ENCODE measurements around the gene USP17L30.
"Not testable (repeated sequence)": the region's sequence is repeated elsewhere in the genome, so short reads cannot be mapped to it uniquely, and the experiment has no call there.

USP17L30 gene

DNA sequence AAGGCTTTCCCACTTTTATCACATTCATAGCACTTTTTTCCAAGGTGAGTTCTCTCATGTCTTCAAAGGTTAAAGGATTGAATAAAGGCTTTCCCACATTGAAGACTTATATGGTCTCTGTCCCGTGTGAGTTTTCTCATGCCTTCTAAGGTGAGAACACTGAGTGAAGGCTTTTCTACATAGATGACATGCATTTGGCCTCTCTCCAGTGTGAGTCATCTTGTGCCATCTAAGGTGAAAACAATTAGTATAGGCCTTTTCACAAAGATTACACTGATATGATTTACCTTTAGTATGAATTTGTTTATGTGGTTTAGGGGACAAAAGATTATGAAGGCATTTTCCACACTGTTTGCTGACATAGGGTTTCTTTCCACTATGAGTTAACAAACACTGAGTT is 21.2 kb downstream of the USP17L30 start:
- Histone ChIP-seq H3K27me3 (ENCODE audit: insufficient read depth, poor library complexity, severe bottlenecking) (no peaks in the 10 kb centered on the region), H3K27ac (replicated peaks) (no peak overlapping the region), H3K4me3 (replicated peaks; ENCODE audit: insufficient read depth, low read length) (no peak overlapping the region)
- TF ChIP-seq POLR2AphosphoS5 (IDR thresholded peaks at IDR 0.05; ENCODE audit: low read depth): no peak
- TF ChIP-seq, protein P1, sequence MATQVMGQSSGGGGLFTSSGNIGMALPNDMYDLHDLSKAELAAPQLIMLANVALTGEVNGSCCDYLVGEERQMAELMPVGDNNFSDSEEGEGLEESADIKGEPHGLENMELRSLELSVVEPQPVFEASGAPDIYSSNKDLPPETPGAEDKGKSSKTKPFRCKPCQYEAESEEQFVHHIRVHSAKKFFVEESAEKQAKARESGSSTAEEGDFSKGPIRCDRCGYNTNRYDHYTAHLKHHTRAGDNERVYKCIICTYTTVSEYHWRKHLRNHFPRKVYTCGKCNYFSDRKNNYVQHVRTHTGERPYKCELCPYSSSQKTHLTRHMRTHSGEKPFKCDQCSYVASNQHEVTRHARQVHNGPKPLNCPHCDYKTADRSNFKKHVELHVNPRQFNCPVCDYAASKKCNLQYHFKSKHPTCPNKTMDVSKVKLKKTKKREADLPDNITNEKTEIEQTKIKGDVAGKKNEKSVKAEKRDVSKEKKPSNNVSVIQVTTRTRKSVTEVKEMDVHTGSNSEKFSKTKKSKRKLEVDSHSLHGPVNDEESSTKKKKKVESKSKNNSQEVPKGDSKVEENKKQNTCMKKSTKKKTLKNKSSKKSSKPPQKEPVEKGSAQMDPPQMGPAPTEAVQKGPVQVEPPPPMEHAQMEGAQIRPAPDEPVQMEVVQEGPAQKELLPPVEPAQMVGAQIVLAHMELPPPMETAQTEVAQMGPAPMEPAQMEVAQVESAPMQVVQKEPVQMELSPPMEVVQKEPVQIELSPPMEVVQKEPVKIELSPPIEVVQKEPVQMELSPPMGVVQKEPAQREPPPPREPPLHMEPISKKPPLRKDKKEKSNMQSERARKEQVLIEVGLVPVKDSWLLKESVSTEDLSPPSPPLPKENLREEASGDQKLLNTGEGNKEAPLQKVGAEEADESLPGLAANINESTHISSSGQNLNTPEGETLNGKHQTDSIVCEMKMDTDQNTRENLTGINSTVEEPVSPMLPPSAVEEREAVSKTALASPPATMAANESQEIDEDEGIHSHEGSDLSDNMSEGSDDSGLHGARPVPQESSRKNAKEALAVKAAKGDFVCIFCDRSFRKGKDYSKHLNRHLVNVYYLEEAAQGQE (IDR thresholded peaks at IDR 0.05; ENCODE audit: insufficient replicate concordance, low read depth): no peak
- no peak for TF ChIP-seq GABPA (IDR thresholded peaks at IDR 0.05; ENCODE audit: low read depth)
- TF ChIP-seq, protein P2, sequence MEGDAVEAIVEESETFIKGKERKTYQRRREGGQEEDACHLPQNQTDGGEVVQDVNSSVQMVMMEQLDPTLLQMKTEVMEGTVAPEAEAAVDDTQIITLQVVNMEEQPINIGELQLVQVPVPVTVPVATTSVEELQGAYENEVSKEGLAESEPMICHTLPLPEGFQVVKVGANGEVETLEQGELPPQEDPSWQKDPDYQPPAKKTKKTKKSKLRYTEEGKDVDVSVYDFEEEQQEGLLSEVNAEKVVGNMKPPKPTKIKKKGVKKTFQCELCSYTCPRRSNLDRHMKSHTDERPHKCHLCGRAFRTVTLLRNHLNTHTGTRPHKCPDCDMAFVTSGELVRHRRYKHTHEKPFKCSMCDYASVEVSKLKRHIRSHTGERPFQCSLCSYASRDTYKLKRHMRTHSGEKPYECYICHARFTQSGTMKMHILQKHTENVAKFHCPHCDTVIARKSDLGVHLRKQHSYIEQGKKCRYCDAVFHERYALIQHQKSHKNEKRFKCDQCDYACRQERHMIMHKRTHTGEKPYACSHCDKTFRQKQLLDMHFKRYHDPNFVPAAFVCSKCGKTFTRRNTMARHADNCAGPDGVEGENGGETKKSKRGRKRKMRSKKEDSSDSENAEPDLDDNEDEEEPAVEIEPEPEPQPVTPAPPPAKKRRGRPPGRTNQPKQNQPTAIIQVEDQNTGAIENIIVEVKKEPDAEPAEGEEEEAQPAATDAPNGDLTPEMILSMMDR (IDR thresholded peaks at IDR 0.05; ENCODE audit: insufficient read depth, low read length): no peak
- no peak for TF ChIP-seq SPI1 (IDR thresholded peaks at IDR 0.05; ENCODE audit: borderline replicate concordance, low read depth)
- no peak for DNase-seq (ENCODE audit: low read depth in 1 of 2, low spot score in 1 of 2)

DNA sequence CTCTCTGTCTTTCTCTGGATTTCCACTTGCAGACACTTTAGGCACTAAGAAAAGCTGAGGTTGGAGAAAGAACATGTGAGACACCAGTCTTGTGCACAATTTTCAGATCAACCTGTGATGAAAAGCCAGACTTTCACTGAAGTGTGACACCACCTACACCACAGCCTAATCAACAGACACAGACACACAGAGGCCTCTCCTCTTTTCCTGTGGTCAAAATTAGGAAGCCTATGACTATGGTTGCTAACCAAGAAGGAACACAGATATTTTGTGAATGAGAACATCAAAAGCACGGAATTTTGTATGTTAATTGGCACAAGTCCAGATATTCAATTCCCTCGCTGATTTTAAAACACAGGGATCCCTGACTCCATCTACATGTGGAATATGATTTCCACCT is 26.1 kb downstream of the USP17L30 start:
- not testable (repeated sequence) for H3K27ac ChIP-seq (replicated peaks); H3K4me3 ChIP-seq (replicated peaks; ENCODE audit: insufficient read depth, low read length); H3K27me3 ChIP-seq (ENCODE audit: insufficient read depth, poor library complexity, severe bottlenecking); DNase-seq (ENCODE audit: low read depth in 1 of 2, low spot score in 1 of 2)

DNA sequence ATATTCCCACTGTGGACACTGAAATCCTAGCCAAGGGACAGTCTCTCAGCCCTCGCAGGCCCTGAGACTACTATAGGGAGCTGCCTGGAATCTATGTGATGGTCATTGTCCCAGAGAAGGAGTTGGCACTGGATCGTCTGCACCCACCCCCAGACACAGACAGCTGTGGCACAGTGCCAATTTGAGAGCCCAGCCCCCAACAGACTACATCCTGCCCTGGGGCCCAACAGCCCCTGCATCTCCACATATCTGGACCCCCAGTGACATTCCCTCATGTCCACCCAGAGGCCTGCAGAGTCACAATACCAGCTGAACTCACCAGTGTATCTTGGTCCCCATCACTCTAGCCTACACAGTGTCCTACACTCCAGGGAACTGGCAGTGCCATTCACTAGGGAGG is 42.8 kb downstream of the USP17L30 start:
- H3K4me3 ChIP-seq (replicated peaks; ENCODE audit: insufficient read depth, low read length); H3K27me3 ChIP-seq (ENCODE audit: insufficient read depth, poor library complexity, severe bottlenecking); DNase-seq (ENCODE audit: low read depth in 1 of 2, low spot score in 1 of 2); H3K27ac ChIP-seq (replicated peaks): not testable (repeated sequence)

DNA sequence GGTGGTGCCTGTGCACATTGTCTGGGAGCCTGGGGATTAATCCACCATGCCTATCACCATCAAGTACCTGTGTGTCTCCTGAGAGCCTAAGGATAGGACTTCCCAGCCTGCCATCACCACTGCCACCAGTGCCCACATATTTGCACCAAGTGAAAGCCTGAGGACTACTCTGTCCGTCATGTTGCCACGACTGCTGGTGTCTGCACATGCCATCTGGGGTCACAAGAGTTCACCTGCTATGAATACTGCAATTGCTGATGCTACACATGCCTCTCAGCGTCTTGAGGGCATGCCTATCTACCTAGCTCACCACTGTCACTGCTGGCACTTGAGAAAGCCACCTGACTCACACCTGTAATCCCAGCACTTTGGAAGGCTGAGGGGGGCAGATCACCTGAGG is 43.6 kb downstream of the USP17L30 start:
- H3K27ac ChIP-seq (replicated peaks); DNase-seq (ENCODE audit: low read depth in 1 of 2, low spot score in 1 of 2); H3K4me3 ChIP-seq (replicated peaks; ENCODE audit: insufficient read depth, low read length); H3K27me3 ChIP-seq (ENCODE audit: insufficient read depth, poor library complexity, severe bottlenecking): not testable (repeated sequence)

DNA sequence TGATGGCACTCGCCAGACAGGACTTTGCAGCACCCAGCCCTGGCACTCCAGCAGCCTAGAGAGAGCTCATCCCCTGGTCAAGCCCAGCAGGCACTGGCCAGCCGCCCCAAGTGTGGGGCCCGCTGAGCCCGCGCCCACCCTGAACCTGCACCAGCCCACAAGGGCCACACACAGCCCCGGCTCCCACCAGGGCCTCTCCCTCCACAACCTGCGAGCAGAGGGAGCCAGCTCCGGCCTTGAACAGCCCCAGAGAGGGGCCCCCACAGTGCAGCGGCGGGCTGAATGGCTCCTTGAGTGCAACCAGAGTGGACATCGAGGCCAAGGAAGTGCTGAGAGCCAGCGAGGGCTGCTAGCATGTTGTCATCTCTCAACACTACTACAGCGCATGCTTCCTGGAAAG is 46.9 kb downstream of the USP17L30 start:
- H3K4me3 ChIP-seq (replicated peaks; ENCODE audit: insufficient read depth, low read length): no peak overlapping the region
- H3K27me3 ChIP-seq (ENCODE audit: insufficient read depth, poor library complexity, severe bottlenecking): no peaks in the 10 kb centered on the region
- DNase-seq (ENCODE audit: low read depth in 1 of 2, low spot score in 1 of 2): no peak
- TF ChIP-seq SPI1 (IDR thresholded peaks at IDR 0.05; ENCODE audit: borderline replicate concordance, low read depth): no peak
- TF ChIP-seq, protein P1 (IDR thresholded peaks at IDR 0.05; ENCODE audit: insufficient replicate concordance, low read depth): no peak
- no peak for TF ChIP-seq POLR2AphosphoS5 (IDR thresholded peaks at IDR 0.05; ENCODE audit: low read depth)
- TF ChIP-seq, protein P2 (IDR thresholded peaks at IDR 0.05; ENCODE audit: insufficient read depth, low read length): no peak
- TF ChIP-seq GABPA (IDR thresholded peaks at IDR 0.05; ENCODE audit: low read depth): no peak
- H3K27ac ChIP-seq (replicated peaks): no peak overlapping the region
